CD4-positive, alpha-beta T cell treated with Interleukin-4 for 1 hour (primary cell): ENCODE measurements around the gene GREB1.

Source experiments
- DNase-seq, 2 donors: peaks; one replicate each; pipeline ENCODE4 v3.0.0-alpha.2; 2020 to 2022

GREB1 gene

GRCh38 chr2:11513319-11513718 is 20.5 kb upstream of the GREB1 start:
- DNase-seq = no peak

GRCh38 chr2:11514081-11514730 is 19.6 kb upstream of the GREB1 start:
- no peak for DNase-seq

GRCh38 chr2:11514904-11515303 is 18.9 kb upstream of the GREB1 start:
- DNase-seq = no peak

- no peak for DNase-seq
These were observed 18.3 kb upstream of the GREB1 start for GRCh38 chr2:11515490-11515981.

GRCh38 chr2:11516984-11517648 is 16.7 kb upstream of the GREB1 start:
- DNase-seq = no peak

- no peak for DNase-seq
These were observed 15.9 kb upstream of the GREB1 start for GRCh38 chr2:11517906-11518305.

GRCh38 chr2:11520092-11520693 is 13.7 kb upstream of the GREB1 start:
- no peak for DNase-seq

- DNase-seq = no peak
These were observed 12.1 kb upstream of the GREB1 start for GRCh38 chr2:11521775-11522174.

GRCh38 chr2:11524470-11524869 is 9.4 kb upstream of the GREB1 start:
- DNase-seq = no peak

- no peak for DNase-seq
These were observed 8.1 kb upstream of the GREB1 start for GRCh38 chr2:11525762-11526161.

- DNase-seq = no peak
These were observed 6.8 kb upstream of the GREB1 start for GRCh38 chr2:11527001-11527400.

GRCh38 chr2:11528228-11528627 is 5.6 kb upstream of the GREB1 start:
- DNase-seq = no peak

GRCh38 chr2:11530864-11531465 is 2.9 kb upstream of the GREB1 start:
- no peak for DNase-seq

GRCh38 chr2:11532416-11533055 is 1.3 kb upstream of the GREB1 start:
- DNase-seq = no peak

GRCh38 chr2:11534071-11534745 is 363 bp downstream of the GREB1 start:
- no peak for DNase-seq

GRCh38 chr2:11534746-11535484 is 1.1 kb downstream of the GREB1 start:
- DNase-seq = no peak

GRCh38 chr2:11535899-11536344 is 2.1 kb downstream of the GREB1 start:
- no peak for DNase-seq

- no peak for DNase-seq
These were observed 4.1 kb downstream of the GREB1 start for GRCh38 chr2:11537951-11538350.

GRCh38 chr2:11539317-11540147 is 5.7 kb downstream of the GREB1 start:
- no peak for DNase-seq

- no peak for DNase-seq
These were observed 6.5 kb downstream of the GREB1 start for GRCh38 chr2:11540148-11540995.
